ENCODE data around the gene CLRN2. TPM values are rescaled to one million over a fixed set of nuclear protein-coding genes. Genes with fewer than 3 reads are reported as not detected.

CLRN2 gene
- total and polyA plus RNA-seq, 10 donors = not detected

DNA sequence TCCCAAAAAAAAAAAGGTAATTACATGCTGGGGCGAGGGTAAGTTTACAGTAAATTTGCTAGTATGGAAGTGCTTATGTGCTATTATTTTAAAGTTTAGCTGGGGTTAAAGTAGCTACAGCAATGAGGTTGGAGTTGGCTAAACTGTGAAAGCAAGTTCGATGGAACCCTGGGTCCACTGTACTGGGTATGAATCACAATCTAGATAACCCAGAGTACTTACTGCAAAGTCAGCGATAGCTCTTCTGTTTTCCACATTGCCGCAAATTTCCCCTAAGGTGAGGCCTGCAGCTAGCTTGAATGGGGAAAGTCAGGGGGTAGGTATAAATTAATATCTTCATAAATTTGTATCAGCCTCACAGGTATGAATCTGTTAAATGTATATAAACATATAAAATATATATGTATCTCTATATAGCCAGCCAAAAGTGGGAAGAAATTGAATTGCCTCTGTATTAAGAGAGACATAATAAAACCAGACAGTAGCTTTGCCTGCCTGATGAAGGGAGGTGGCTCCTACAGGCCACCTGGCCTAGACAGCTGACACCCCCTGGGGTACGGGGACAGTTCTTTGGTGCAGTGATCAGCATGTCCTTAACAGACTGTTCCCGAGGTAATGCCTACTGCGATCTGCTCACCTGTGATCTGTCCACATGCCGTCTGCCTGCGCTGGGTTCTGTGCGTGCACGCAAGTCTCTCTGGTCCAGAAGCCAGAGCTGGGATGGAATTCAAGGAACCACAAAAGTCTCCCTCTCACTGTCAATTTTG, 30.6 kb downstream of the CLRN2 start:
- intact Hi-C loops (cut with DNase I; ENCODE audit: low total_unique reads) = loop anchor here (5.0 kb wide), 2 partner anchors 257 to 1047 kb away; no protein-coding TSS in a partner anchor
- H3K4me3 ChIP-seq = no peak overlapping the region
- TF ChIP-seq POLR2A (IDR thresholded peaks at IDR 0.05) (no peak), POLR2AphosphoS5 (IDR thresholded peaks at IDR 0.05) (no peak)
- TF ChIP-seq, protein P1, sequence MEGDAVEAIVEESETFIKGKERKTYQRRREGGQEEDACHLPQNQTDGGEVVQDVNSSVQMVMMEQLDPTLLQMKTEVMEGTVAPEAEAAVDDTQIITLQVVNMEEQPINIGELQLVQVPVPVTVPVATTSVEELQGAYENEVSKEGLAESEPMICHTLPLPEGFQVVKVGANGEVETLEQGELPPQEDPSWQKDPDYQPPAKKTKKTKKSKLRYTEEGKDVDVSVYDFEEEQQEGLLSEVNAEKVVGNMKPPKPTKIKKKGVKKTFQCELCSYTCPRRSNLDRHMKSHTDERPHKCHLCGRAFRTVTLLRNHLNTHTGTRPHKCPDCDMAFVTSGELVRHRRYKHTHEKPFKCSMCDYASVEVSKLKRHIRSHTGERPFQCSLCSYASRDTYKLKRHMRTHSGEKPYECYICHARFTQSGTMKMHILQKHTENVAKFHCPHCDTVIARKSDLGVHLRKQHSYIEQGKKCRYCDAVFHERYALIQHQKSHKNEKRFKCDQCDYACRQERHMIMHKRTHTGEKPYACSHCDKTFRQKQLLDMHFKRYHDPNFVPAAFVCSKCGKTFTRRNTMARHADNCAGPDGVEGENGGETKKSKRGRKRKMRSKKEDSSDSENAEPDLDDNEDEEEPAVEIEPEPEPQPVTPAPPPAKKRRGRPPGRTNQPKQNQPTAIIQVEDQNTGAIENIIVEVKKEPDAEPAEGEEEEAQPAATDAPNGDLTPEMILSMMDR (IDR thresholded peaks at IDR 0.05 in 8 of 11, conservative IDR thresholded peaks at IDR 0.05 in 3 of 11) = no peak

DNA sequence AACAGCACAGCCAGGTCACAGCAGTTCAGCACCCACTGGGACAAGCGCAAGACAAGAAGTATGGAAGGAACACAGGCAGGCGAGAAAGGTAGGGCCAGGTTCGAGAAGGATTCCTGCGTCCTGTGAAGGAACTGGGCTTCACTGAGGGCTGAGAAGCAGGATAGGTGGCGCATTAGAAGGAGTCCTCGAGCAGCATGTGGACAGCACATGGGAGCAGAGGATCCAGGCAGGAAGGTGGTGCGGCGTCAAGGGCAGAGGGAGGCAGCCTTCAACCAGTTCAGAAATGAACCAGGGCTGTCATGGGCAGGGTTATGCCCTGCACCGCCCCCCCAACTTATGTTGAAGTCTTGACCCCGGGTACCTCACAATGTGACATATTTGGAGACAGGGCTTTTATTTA, 31.3 kb downstream of the CLRN2 start:
- intact Hi-C loops (cut with DNase I; ENCODE audit: low total_unique reads) = loop anchor here (5.0 kb wide), 2 partner anchors 256 to 1046 kb away; no protein-coding TSS in a partner anchor
- WGBS, 5 donors = 87 to 95% (median 89%) methylated on average over 9 to 10 of the region's 10 CpGs
- H3K4me3 ChIP-seq = no peak overlapping the region

More for the DNA sequence above, 30.6 kb downstream of the CLRN2 start:
- no peaks in the 10 kb centered on the region for H3K36me3 ChIP-seq
- H3K27ac ChIP-seq = no peak overlapping the region
- H3K9me3 ChIP-seq = no peaks in the 10 kb centered on the region
- DNase-seq = no peak
- WGBS, 5 donors = 70 to 83% (median 75%) methylated on average over 11 of the region's 11 CpGs
- H3K27me3 ChIP-seq (replicated peaks in 1 of 7) = no peaks in the 10 kb centered on the region
- peaks cover 0 to 14% (median 0%) of the 10 kb centered on the region in 6 donors for H3K4me1 ChIP-seq

DNA sequence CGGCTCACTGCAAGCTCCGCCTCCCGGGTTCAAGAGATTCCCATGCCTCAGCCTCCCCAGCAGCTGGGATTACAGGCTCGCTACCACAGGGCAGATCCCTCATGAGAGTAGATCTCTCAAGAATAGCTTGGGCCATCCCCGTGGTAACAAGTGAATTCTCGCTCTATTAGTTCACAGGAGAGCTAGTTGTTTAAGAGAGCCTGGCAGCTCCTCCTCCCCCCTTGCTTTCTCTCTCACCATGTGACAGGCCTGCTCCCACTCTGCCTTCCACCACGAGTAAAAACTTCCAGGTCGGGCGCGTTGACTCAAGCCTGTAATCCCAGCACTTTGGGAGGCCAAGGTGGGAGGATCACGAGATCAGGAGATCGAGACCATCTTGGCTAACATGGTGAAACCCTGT, 31.7 kb downstream of the CLRN2 start:
- WGBS, 5 donors = 86 to 89% (median 86%) methylated on average over 12 of the region's 12 CpGs
- DNase-seq = no peak
- H3K4me1 ChIP-seq = peaks cover 0 to 14% (median 0%) of the 10 kb centered on the region in 6 donors
- intact Hi-C loops (cut with DNase I; ENCODE audit: low total_unique reads) = loop anchor here (5.0 kb wide), 2 partner anchors 256 to 1046 kb away; no protein-coding TSS in a partner anchor
- H3K36me3 ChIP-seq = no peaks in the 10 kb centered on the region
- H3K9me3 ChIP-seq = no peaks in the 10 kb centered on the region
- H3K27me3 ChIP-seq (replicated peaks in 1 of 7) = no peaks in the 10 kb centered on the region
- TF ChIP-seq, protein P1 (IDR thresholded peaks at IDR 0.05 in 8 of 11, conservative IDR thresholded peaks at IDR 0.05 in 3 of 11) = no peak
- TF ChIP-seq POLR2A (IDR thresholded peaks at IDR 0.05) = no peak
- no peak for TF ChIP-seq POLR2AphosphoS5 (IDR thresholded peaks at IDR 0.05)
- no peak overlapping the region for H3K4me3 ChIP-seq
- no peak overlapping the region for H3K27ac ChIP-seq

More for the DNA sequence above, 31.3 kb downstream of the CLRN2 start:
- Histone ChIP-seq H3K4me1 (peaks cover 0 to 14% (median 0%) of the 10 kb centered on the region in 6 donors), H3K27ac (no peak overlapping the region), H3K9me3 (no peaks in the 10 kb centered on the region), H3K27me3 (replicated peaks in 1 of 7) (no peaks in the 10 kb centered on the region), H3K36me3 (no peaks in the 10 kb centered on the region)
- DNase-seq = no peak
- TF ChIP-seq POLR2A (IDR thresholded peaks at IDR 0.05) = no peak
- TF ChIP-seq, protein P1 (IDR thresholded peaks at IDR 0.05 in 8 of 11, conservative IDR thresholded peaks at IDR 0.05 in 3 of 11) = no peak
- TF ChIP-seq POLR2AphosphoS5 (IDR thresholded peaks at IDR 0.05) = no peak

DNA sequence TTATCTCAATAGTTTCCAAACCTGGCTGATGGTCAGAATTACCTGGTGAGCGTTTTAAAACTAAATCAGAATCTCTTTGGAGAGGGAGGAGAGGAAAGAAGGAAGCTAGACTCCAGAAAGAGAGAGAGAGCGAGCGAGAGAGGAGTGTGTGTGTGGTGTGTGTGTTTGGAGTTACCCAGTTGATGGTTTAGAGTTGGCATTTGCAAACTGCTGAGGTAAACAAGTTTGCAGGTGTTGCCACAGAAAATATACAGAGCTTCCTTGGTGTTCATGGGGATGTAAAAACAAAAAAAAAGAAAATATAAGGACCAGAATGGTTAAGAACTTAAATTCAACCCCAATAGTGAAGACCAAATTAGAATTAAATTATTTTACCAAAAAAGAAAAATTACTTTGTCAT, 35.6 kb downstream of the CLRN2 start:
- H3K4me1 ChIP-seq = peaks cover 0 to 14% (median 0%) of the 10 kb centered on the region in 6 donors
- 86 to 94% (median 92%) methylated on average over 3 of the region's 3 CpGs for WGBS, 5 donors
- no peak for DNase-seq
- intact Hi-C loops (cut with DNase I; ENCODE audit: low total_unique reads) = no loop called here
- H3K9me3 ChIP-seq = no peaks in the 10 kb centered on the region
- H3K27me3 ChIP-seq (replicated peaks in 1 of 7) = peaks cover 0 to 7% (median 0%) of the 10 kb centered on the region in 7 donors
- no peaks in the 10 kb centered on the region for H3K36me3 ChIP-seq
- H3K4me3 ChIP-seq = no peak overlapping the region
- H3K27ac ChIP-seq = no peak overlapping the region
- TF ChIP-seq, protein P1 (IDR thresholded peaks at IDR 0.05 in 8 of 11, conservative IDR thresholded peaks at IDR 0.05 in 3 of 11) = no peak

Data from spleen (tissue), 11 donors.